ENCODE measurements around the gene LRRN4CL. TPM values are rescaled to one million over a fixed set of nuclear protein-coding genes. Genes with fewer than 3 reads are reported as not detected.
A peak's percentile ranks its signal among the peaks of the same experiment; 100 is the strongest.

The LRRN4CL gene
- total RNA-seq (2021; fragmentation: NEBNext Ultra II Directional; extraction: Animal tissue kit (Norgen Biotek cat#: 25700)): 0.26 TPM in 1 of 2 replicates, not detected in the other
- polyA plus RNA-seq (2011; rRNA removed): 0.03 and 0.05 TPM in 2 replicates
- polyA plus RNA-seq (2011; cell fraction: cytosol; rRNA removed): 0.05 TPM
- polyA plus RNA-seq (2011; cell fraction: nucleus; rRNA removed): 0.26 TPM
- polyA plus RNA-seq (2012, experiment 1 of 2): 0.07 TPM in 2 of 4 replicates, not detected in the others
- 0.05 TPM for polyA plus RNA-seq (2012, experiment 2 of 2)
- polyA plus RNA-seq (2013, experiment 1 of 2): 0.14 TPM
- polyA plus RNA-seq (2013, experiment 2 of 2): 0.13 TPM
- 0.15 and 0.16 TPM in 2 replicates for polyA minus RNA-seq (2011; rRNA and poly(A)+ RNA removed)
- polyA minus RNA-seq (2011; cell fraction: cytosol; rRNA and poly(A)+ RNA removed): not detected
- 1.00 TPM for polyA minus RNA-seq (2011; cell fraction: nucleus; rRNA and poly(A)+ RNA removed)
- long read RNA-seq, experiment 1: 0 reads
- long read RNA-seq, experiment 2: 0 reads

DNA sequence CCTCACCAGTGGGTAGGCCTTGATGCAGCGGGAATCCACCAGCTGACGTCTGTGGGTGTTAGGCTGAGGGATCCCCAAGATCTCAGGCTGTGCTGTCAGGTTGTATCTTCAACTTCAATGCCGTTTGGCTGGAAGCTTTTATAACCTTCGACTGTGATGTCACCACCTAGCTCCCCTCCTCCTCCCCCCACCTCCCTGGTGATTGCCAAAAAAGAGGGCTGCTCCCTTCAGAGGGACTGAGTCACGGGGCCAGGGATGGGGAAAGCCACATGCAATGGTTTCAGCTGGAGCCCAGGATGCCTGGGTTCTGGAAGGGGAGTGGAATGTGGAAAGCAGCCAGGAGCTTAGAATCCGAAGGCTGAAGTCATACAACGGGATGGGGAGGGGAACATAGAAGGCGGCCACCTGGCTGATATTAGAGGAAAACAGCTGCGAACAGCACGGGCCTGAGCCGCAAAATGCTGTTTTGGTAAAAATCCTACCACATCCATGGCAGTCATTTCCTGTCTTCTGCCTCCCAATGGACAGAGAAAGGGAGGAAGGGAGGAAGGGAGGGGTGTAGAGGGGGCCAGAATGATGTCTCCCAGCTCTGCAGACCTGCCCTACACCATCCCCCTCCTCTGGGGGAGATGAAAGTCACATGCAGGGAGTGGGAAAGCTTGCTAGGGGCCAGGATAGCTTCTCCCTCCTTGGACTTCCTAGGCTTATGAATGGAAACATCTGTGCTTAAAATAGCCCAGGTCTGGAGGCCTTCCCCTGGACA, at the start of gene LRRN4CL:
Gene LRRN4CL, minus strand, starts transcription at position 110 of the 763 bp plus-strand sequence. CDS start 1,022 bp downstream, outside the sequence.
- H3K4me3 ChIP-seq (ENCODE audit: extremely low read depth in 1 of 4, insufficient read depth in 2 of 4, low read depth in 3 of 4, low read length in 4 of 4): no peak within 1 kb of the TSS
- H2BK20ac ChIP-seq (ENCODE audit: low read length): no peak within 1 kb of the TSS
- H4K5ac ChIP-seq (ENCODE audit: insufficient read length, low read depth, low read length): no peak within 1 kb of the TSS
- H2BK120ac ChIP-seq (replicated peaks; ENCODE audit: low read depth, low read length): no peak within 1 kb of the TSS
- peaks cover 0 to 6% of the 10 kb centered on the region in 2 experiments for H4K20me1 ChIP-seq (replicated peaks in 1 of 2; ENCODE audit: control insufficient read depth in 1 of 2, insufficient read depth in 2 of 2, low read length in 2 of 2)
- peaks cover 0 to 4% (median 0%) of the 10 kb centered on the region in 4 experiments; a peak in 2 of 7 replicates for H3K4me1 ChIP-seq (replicated peaks in 1 of 4; ENCODE audit: control insufficient read depth in 3 of 4, insufficient read depth in 4 of 4, low read length in 3 of 4)
- H2BK5ac ChIP-seq (ENCODE audit: low read depth, low read length): no peak within 1 kb of the TSS
- H3K79me1 ChIP-seq (ENCODE audit: low read depth, low read length): no peaks in the 10 kb centered on the region
- 86% methylated on average over 11 of the region's 11 CpGs; no CpG with 5 or more reads in 1 of the 2 experiments for WGBS, 2 experiments (ENCODE audit: extremely low coverage in 1 of 2, insufficient coverage in 1 of 2, insufficient read length in 1 of 2, insufficient replicate concordance in 2 of 2, low coverage in 1 of 2, low lambda C conversion rate in 2 of 2, missing lambda C conversion rate in 1 of 2)
- H4K8ac ChIP-seq (ENCODE audit: extremely low read depth, insufficient read depth, low read length): peak within 1 kb of the TSS; percentile 88; the same call in 1 of the 2 replicates
- no peaks in the 10 kb centered on the region for H3K23me2 ChIP-seq (ENCODE audit: low read depth, low read length)
- H2AK5ac ChIP-seq (ENCODE audit: low read depth, low read length): no peak within 1 kb of the TSS
- no peak within 1 kb of the TSS for H3K18ac ChIP-seq (ENCODE audit: extremely low read depth, low read length)
- no peak within 1 kb of the TSS for H2BK15ac ChIP-seq (ENCODE audit: low read length)
- no peak for DNase-seq (ENCODE audit: low read depth in 1 of 2, low spot score in 2 of 2)
- H2AFZ ChIP-seq (ENCODE audit: low read length): no peak within 1 kb of the TSS
- H3K27ac ChIP-seq (ENCODE audit: low read depth, low read length): no peak within 1 kb of the TSS
- no peaks in the 10 kb centered on the region for H3K27me3 ChIP-seq (replicated peaks in 1 of 4; ENCODE audit: control insufficient read depth in 3 of 4, extremely low read depth in 1 of 4, insufficient read depth in 3 of 4, low read length in 3 of 4)
- H3K9ac ChIP-seq (replicated peaks in 1 of 4; ENCODE audit: extremely low read depth in 1 of 4, low read depth in 3 of 4, low read length in 3 of 4): peak within 1 kb of the TSS in 1 of 4 experiments; percentile 50; a peak in 1 of 7 replicates
- no peak within 1 kb of the TSS for H4K91ac ChIP-seq (replicated peaks; ENCODE audit: insufficient read length, low read length)
- H2BK12ac ChIP-seq (ENCODE audit: low read depth, low read length): no peak within 1 kb of the TSS
- no peaks in the 10 kb centered on the region for H3K9me3 ChIP-seq (ENCODE audit: insufficient read depth in 2 of 2, low read depth in 1 of 2, low read length in 1 of 2)
- peaks cover 11 to 29% (median 25%) of the 10 kb centered on the region in 4 experiments; a peak in 6 of 8 replicates for H3K36me3 ChIP-seq (ENCODE audit: control insufficient read depth in 2 of 4, insufficient read depth in 4 of 4, low read length in 3 of 4)
- H3K23ac ChIP-seq (ENCODE audit: insufficient read length): no peak within 1 kb of the TSS
- no peak within 1 kb of the TSS for H3K14ac ChIP-seq (ENCODE audit: insufficient read length)
- H3K4ac ChIP-seq (replicated peaks; ENCODE audit: insufficient read length, low read depth, low read length): no peak within 1 kb of the TSS
- FAIRE-seq: no peak
- CTCF ChIA-PET (ENCODE audit: partially characterized antibody): interaction anchor here (0.6 to 10.3 kb wide), 17 partner anchors 7 to 146 kb away, joined by 3 to 114 read pairs (median 4); partner anchors contain the start of genes BSCL2, C11orf98, CSKMT and GNG3
- no peak within 1 kb of the TSS for H3K56ac ChIP-seq (replicated peaks; ENCODE audit: insufficient read length, low read depth, low read length)
- H3K4me2 ChIP-seq (ENCODE audit: insufficient read depth in 1 of 2, low read depth in 2 of 2, low read length in 2 of 2): no peak within 1 kb of the TSS; a peak in 1 of 4 replicates
- POLR2A ChIA-PET (ENCODE audit: partially characterized antibody): interaction anchor here (0.6 to 61.4 kb wide), 14 partner anchors 11 to 166 kb away, joined by 3 to 2041 read pairs (median 4); partner anchors contain the start of genes AHNAK, B3GAT3, BSCL2 and C11orf98
- no peaks in the 10 kb centered on the region for H3K79me2 ChIP-seq (ENCODE audit: control insufficient read depth in 1 of 2, insufficient read depth in 2 of 2, low read length in 2 of 2)
- no peak for TF ChIP-seq JUN (IDR thresholded peaks at IDR 0.05; ENCODE audit: low read depth, low read length)
- no peak for TF ChIP-seq RNF2 (IDR thresholded peaks at IDR 0.05; ENCODE audit: borderline replicate concordance, low read depth, low read length, missing control alignments, poor library complexity, severe bottlenecking)

Data from H1 (cell line).